ENCODE data around the gene BIRC6.

DNA sequence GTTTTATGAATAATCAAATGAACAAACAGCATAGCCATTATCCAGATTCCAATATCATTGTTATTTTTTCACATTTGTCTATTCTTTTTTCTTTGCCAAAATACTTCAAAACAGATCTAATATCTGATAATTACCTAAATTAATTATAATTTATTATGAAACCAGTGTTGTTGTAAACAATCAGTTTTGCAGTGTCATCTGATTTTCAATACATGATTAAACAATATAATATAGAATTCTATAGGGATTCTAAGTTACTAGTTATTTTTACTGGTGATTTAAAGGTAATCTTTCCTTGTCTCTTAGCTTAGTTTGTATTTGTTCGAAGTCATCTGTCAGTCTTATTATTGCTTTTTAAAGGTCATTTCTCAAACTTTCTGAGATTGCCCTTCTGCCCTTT lies 101.0 kb downstream of the BIRC6 start:
- TF ChIP-seq CTCF (IDR thresholded peaks at IDR 0.05) = no peak
- TF ChIP-seq POLR2A (IDR thresholded peaks at IDR 0.05) = no peak

Measured in testis (tissue), 2 donors.